ENCODE results near the gene CPSF4L.

CPSF4L gene

GRCh38 chr17:73231395-73231794 lies 30.3 kb downstream of the CPSF4L start:
- no peak for DNase-seq

GRCh38 chr17:73230088-73230487 lies 31.6 kb downstream of the CPSF4L start:
- no peak for DNase-seq

GRCh38 chr17:73228748-73229236 lies 32.9 kb downstream of the CPSF4L start:
- peak; percentile 41 for DNase-seq

- DNase-seq: no peak
These were observed 33.7 kb downstream of the CPSF4L start for GRCh38 chr17:73227944-73228343.

- no peak for DNase-seq
These were observed 34.3 kb downstream of the CPSF4L start for GRCh38 chr17:73227379-73227778.

- no peak for DNase-seq
These were observed 35.0 kb downstream of the CPSF4L start for GRCh38 chr17:73226556-73227172.

GRCh38 chr17:73224663-73225305 lies 36.9 kb downstream of the CPSF4L start:
- DNase-seq: no peak

GRCh38 chr17:73224237-73224636 lies 37.4 kb downstream of the CPSF4L start:
- DNase-seq: no peak

- DNase-seq: no peak
These were observed 38.0 kb downstream of the CPSF4L start for GRCh38 chr17:73223626-73224230.

- DNase-seq: no peak
These were observed 46.2 kb downstream of the CPSF4L start for GRCh38 chr17:73215447-73215846.

- no peak for DNase-seq
These were observed 46.8 kb downstream of the CPSF4L start for GRCh38 chr17:73214851-73215250.

- no peak for DNase-seq
These were observed 47.7 kb downstream of the CPSF4L start for GRCh38 chr17:73214008-73214407.

- peak; percentile 78 for DNase-seq
These were observed 49.9 kb downstream of the CPSF4L start for GRCh38 chr17:73211745-73212144.

GRCh38 chr17:73210002-73210678 lies 51.5 kb downstream of the CPSF4L start:
- peak; percentile 15 for DNase-seq

GRCh38 chr17:73209436-73209835 lies 52.2 kb downstream of the CPSF4L start:
- DNase-seq: no peak

GRCh38 chr17:73208139-73208827 lies 53.4 kb downstream of the CPSF4L start:
- no peak for DNase-seq

GRCh38 chr17:73205459-73205961 lies 56.2 kb downstream of the CPSF4L start:
- DNase-seq: no peak

GRCh38 chr17:73203788-73204479 lies 57.7 kb downstream of the CPSF4L start:
- DNase-seq: peak; percentile 36

- DNase-seq: peak; percentile 25
These were observed 58.4 kb downstream of the CPSF4L start for GRCh38 chr17:73203135-73203787.

- DNase-seq: no peak
These were observed 60.2 kb downstream of the CPSF4L start for GRCh38 chr17:73201215-73202069.

- DNase-seq: no peak
These were observed 61.2 kb downstream of the CPSF4L start for GRCh38 chr17:73200476-73200875.

All from CD4-positive, alpha-beta T cell treated with Interleukin-17A for 1 hour (primary cell).